Chondrocyte (in vitro differentiated cells): ENCODE results near the gene EPGN. TPM values are rescaled to one million over a fixed set of nuclear protein-coding genes. Genes with fewer than 3 reads are reported as not detected.

ENCODE experiments used
- DNase-seq: peaks from one replicate; pipeline ENCODE4 v3.0.0; 2021; ENCODE audit warnings: mixed read lengths, low spot score
- H3K27ac Mint-ChIP-seq: one replicate; pipeline ENCODE4 v1.8.0; 2021; ENCODE audit warnings: mild to moderate bottlenecking, moderate library complexity, mixed read lengths; ENCODE audit not compliant: unreplicated experiment
- H3K27me3 Mint-ChIP-seq: 2 replicates; pipeline ENCODE4 v1.8.0; 2021; ENCODE audit warnings: low read depth, mixed read lengths
- H3K36me3 Mint-ChIP-seq: 2 replicates; pipeline ENCODE4 v1.8.0; 2021; ENCODE audit warnings: low read depth, mixed read lengths
- H3K4me1 Mint-ChIP-seq: 2 replicates; pipeline ENCODE4 v1.8.0; 2021; ENCODE audit warnings: low read depth, mild to moderate bottlenecking, mixed read lengths
- H3K4me3 Mint-ChIP-seq: one replicate; pipeline ENCODE4 v1.8.0; 2021; ENCODE audit warnings: mild to moderate bottlenecking, moderate library complexity, mixed read lengths; ENCODE audit not compliant: unreplicated experiment
- H3K9me3 Mint-ChIP-seq: 2 replicates; pipeline ENCODE4 v1.8.0; 2021; ENCODE audit warnings: low read depth, mixed read lengths
- CTCF ChIP-seq: fragments of 200-600 bp; sonication (generic); IDR thresholded peaks from 2 replicates; pipeline ENCODE4 v1.5.0; 2021; ENCODE audit warnings: antibody characterized with exemption, mild to moderate bottlenecking, moderate library complexity
- total RNA-seq: library from RNA; stranded (reverse); gene quantifications from 3 replicates; pipeline ENCODE4 v1.2.1, GENCODE V29; 2021

EPGN gene
- total RNA-seq, 1 donor from 2014 or later = 0.62 TPM

- H3K36me3 Mint-ChIP-seq = peaks cover 2% of the 10 kb centered on the region
- H3K27ac Mint-ChIP-seq = no peak overlapping the region
- TF ChIP-seq CTCF = no peak
- no peak for DNase-seq
- no peaks in the 10 kb centered on the region for H3K9me3 Mint-ChIP-seq
- no peaks in the 10 kb centered on the region for H3K27me3 Mint-ChIP-seq
- H3K4me1 Mint-ChIP-seq = peaks cover 11% of the 10 kb centered on the region
- H3K4me3 Mint-ChIP-seq = no peak overlapping the region
Observed at GRCh38 chr4:74266081-74266480, 42.2 kb upstream of the EPGN start.

DNA sequence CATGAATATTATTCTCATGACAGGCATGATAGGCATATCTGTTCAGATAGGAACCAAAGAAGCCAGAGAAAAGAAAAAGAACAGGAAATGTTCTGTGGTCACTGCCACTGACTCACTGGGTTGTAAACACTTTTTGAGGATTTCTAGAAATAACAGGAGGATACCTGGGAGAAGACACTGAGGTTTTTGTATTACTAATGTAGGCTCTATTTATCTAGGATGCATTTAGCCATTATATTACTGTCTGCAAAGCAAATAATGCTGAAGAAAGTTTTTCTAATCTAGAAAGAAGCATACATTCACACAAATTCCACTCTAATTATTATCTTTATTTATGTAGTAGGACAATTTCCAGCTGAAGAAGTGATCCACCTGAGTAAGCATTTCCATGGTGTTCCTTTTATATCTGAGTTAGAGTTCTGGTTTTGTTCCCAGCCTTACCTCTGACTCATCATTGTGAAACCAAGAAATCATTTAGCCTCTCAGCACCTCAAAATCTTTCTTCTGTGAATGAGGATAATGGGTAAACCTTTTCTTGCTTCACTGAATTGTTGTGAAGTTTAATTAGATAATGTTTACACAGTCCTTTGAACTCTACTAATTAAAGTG lies 40.2 kb upstream of the EPGN start:
- Mint-ChIP-seq H3K27ac (no peak overlapping the region), H3K9me3 (no peaks in the 10 kb centered on the region)

GRCh38 chr4:74268643-74269042 lies 39.6 kb upstream of the EPGN start:
- no peak for TF ChIP-seq CTCF
- Mint-ChIP-seq H3K27ac (no peak overlapping the region), H3K9me3 (no peaks in the 10 kb centered on the region), H3K4me1 (peaks cover 11% of the 10 kb centered on the region), H3K36me3 (peaks cover 2% of the 10 kb centered on the region), H3K4me3 (no peak overlapping the region), H3K27me3 (no peaks in the 10 kb centered on the region)
- DNase-seq = no peak

More for the DNA sequence above, 40.2 kb upstream of the EPGN start:
- Mint-ChIP-seq H3K36me3 (peaks cover 2% of the 10 kb centered on the region), H3K4me3 (no peak overlapping the region), H3K4me1 (peaks cover 11% of the 10 kb centered on the region), H3K27me3 (no peaks in the 10 kb centered on the region)
- DNase-seq = no peak
- TF ChIP-seq CTCF = no peak

DNA sequence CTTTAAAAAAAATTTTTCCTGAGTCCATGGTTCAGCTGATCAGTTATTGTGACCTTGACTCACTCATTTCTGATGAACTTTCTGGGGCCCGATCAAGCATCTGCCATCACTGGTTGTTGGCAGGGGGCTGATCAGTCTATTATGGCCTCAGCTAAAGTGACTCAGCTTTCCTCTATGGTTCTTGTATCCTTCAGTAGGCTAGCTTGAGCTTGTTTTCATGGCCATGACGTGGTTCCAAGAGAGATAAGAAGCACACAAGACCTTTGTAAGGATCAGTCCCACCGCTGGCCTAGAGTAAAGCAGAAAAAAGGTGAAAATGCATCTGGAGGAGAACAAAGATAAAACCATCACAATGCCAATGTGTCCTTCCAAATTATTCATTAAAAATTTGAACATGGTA lies 29.8 kb upstream of the EPGN start:
- H3K9me3 Mint-ChIP-seq = no peaks in the 10 kb centered on the region
- no peaks in the 10 kb centered on the region for H3K36me3 Mint-ChIP-seq
- no peaks in the 10 kb centered on the region for H3K27me3 Mint-ChIP-seq
- no peak overlapping the region for H3K4me3 Mint-ChIP-seq
- no peak for TF ChIP-seq CTCF
- H3K27ac Mint-ChIP-seq = no peak overlapping the region
- DNase-seq = no peak
- H3K4me1 Mint-ChIP-seq = peaks cover 2% of the 10 kb centered on the region

- H3K4me3 Mint-ChIP-seq = no peak overlapping the region
- H3K36me3 Mint-ChIP-seq = no peaks in the 10 kb centered on the region
- H3K27me3 Mint-ChIP-seq = no peaks in the 10 kb centered on the region
- H3K4me1 Mint-ChIP-seq = peaks cover 13% of the 10 kb centered on the region
- TF ChIP-seq CTCF = no peak
- no peak overlapping the region for H3K27ac Mint-ChIP-seq
- DNase-seq = no peak
- H3K9me3 Mint-ChIP-seq = no peaks in the 10 kb centered on the region
Observed at GRCh38 chr4:74279716-74280115, 28.6 kb upstream of the EPGN start.
